Epithelial cell of proximal tubule (primary cell): Measurements from ENCODE around the gene NOD1. TPM values are rescaled to one million over a fixed set of nuclear protein-coding genes. Genes with fewer than 3 reads are reported as not detected.
A peak's percentile ranks its signal among the peaks of the same experiment; 100 is the strongest.

Experiments used
- DNase-seq: peaks from one replicate; pipeline ENCODE4 v3.0.0-alpha.2; 2011; ENCODE audit warnings: low read depth
- H3K4me3 ChIP-seq: 2 replicates; pipeline ENCODE4 v1.5.1; 2011; ENCODE audit warnings: low read depth, mild to moderate bottlenecking, low read length
- CTCF ChIP-seq: conservative IDR thresholded peaks from 2 replicates; pipeline ENCODE4 v1.5.1; 2012; ENCODE audit warnings: low read depth, mild to moderate bottlenecking, low read length
- total RNA-seq: library from RNA; depleted of rRNA; stranded (reverse); fragments of >200 nt; gene quantifications from 2 replicates; pipeline ENCODE4 v1.2.3, GENCODE V29; 2015

NOD1 gene
- total RNA-seq, 1 donor from 2014 or later: 5.1 TPM

GRCh38 chr7:30503274-30504212, 25.0 kb upstream of the NOD1 start:
- no peak for DNase-seq
- peak overlapping the region; percentile 72 for H3K4me3 ChIP-seq
- no peak for TF ChIP-seq CTCF

GRCh38 chr7:30502470-30503251, 24.1 kb upstream of the NOD1 start:
- no peak overlapping the region for H3K4me3 ChIP-seq
- DNase-seq: no peak
- no peak for TF ChIP-seq CTCF

GRCh38 chr7:30501264-30501663, 22.7 kb upstream of the NOD1 start:
- DNase-seq: no peak
- TF ChIP-seq CTCF: no peak
- H3K4me3 ChIP-seq: no peak overlapping the region

GRCh38 chr7:30493228-30493627, 14.6 kb upstream of the NOD1 start:
- no peak overlapping the region for H3K4me3 ChIP-seq
- DNase-seq: no peak
- TF ChIP-seq CTCF: no peak

- DNase-seq: no peak
- no peak overlapping the region for H3K4me3 ChIP-seq
- no peak for TF ChIP-seq CTCF
Observed at GRCh38 chr7:30491417-30491816, 12.8 kb upstream of the NOD1 start.

GRCh38 chr7:30487371-30487770, 8.8 kb upstream of the NOD1 start:
- DNase-seq: no peak
- no peak overlapping the region for H3K4me3 ChIP-seq
- TF ChIP-seq CTCF: no peak
